Measurements from ENCODE around the gene PSMA1.

- no peak for TF ChIP-seq CTCF (conservative IDR thresholded peaks at IDR 0.05; ENCODE audit: low read depth, low read length)
- TF ChIP-seq EZH2 (IDR thresholded peaks at IDR 0.05; ENCODE audit: low read length, unreplicated experiment), result no peak
- no peak for TF ChIP-seq EZH2phosphoT487 (IDR thresholded peaks at IDR 0.05; ENCODE audit: borderline replicate concordance, low read length)
These were observed 35.6 kb upstream of the PSMA1 start for GRCh38 chr11:14555818-14556217.

All from PC-3 (cell line).